Panc1 (cell line): ENCODE data around the gene CDYL2. TPM values are rescaled to one million over a fixed set of nuclear protein-coding genes. Genes with fewer than 3 reads are reported as not detected.

ENCODE experiments used
- ATAC-seq: fragments of 200-7000 bp; cut with Tn5 transposase; 2 replicates; pipeline ENCODE4 v1.9.1; 2020; ENCODE audit warnings: mild to moderate bottlenecking, moderate library complexity
- BruUV-seq: library from RNA; stranded (reverse); fragments of 400-500 nt; replicated peaks from 2 replicates; lab custom pipeline; 2021; lab: Mats Ljungman, UMichigan
- CTCF ChIA-PET: fragments of 300-600 bp; sonication (Branson Sonifier 250); formaldehyde crosslinking; loops from one replicate; lab custom pipeline; 2022; ENCODE audit warnings: antibody characterized with exemption; lab: Charles Lee
- POLR2A ChIA-PET: fragments of 300-600 bp; sonication (Branson Sonifier 250); formaldehyde crosslinking; loops from one replicate; lab custom pipeline; 2022; ENCODE audit warnings: antibody characterized with exemption; lab: Charles Lee
- DNase-seq: peaks from one replicate; pipeline ENCODE4 v3.0.0-alpha.2; 2010; ENCODE audit warnings: low read depth, low spot score
- H3K27ac ChIP-seq: 2 replicates; pipeline ENCODE4 v1.5.1; 2011; ENCODE audit warnings: mild to moderate bottlenecking, low read length, inconsistent platforms
- H3K27me3 ChIP-seq: fragments of 200-500 bp; sonication (Bioruptor generic); 2 replicates; pipeline ENCODE4 v1.6.0; 2014; ENCODE audit warnings: low read length, inconsistent platforms; ENCODE audit not compliant: control insufficient read depth, insufficient read depth
- H3K36me3 ChIP-seq: fragments of 200-500 bp; sonication (Bioruptor generic); 2 replicates; pipeline ENCODE4 v1.5.1; 2014; ENCODE audit warnings: inconsistent platforms, mild to moderate bottlenecking, low read length, moderate library complexity; ENCODE audit not compliant: control insufficient read depth, insufficient read depth
- H3K4me1 ChIP-seq: 2 replicates; pipeline ENCODE4 v1.5.1; 2011; ENCODE audit warnings: inconsistent platforms, mild to moderate bottlenecking, low read length, moderate library complexity; ENCODE audit not compliant: control insufficient read depth, insufficient read depth
- H3K4me3 ChIP-seq, 2 experiments: 2 replicates each; pipeline ENCODE4 v1.5.1; 2011 to 2012; ENCODE audit warnings: low read depth in 2 of 2, low read length in 2 of 2, mild to moderate bottlenecking in 2 of 2, inconsistent platforms in 1 of 2, moderate library complexity in 1 of 2
- H3K9me3 ChIP-seq: fragments of 200-500 bp; sonication (Bioruptor generic); 2 replicates; pipeline ENCODE4 v1.5.1; 2014; ENCODE audit warnings: low read depth, mild to moderate bottlenecking, inconsistent platforms, low read length, moderate library complexity; ENCODE audit not compliant: control insufficient read depth, insufficient read depth
- POLR2AphosphoS5 ChIP-seq: IDR thresholded peaks from 2 replicates; pipeline ENCODE4 v1.6.1; 2012; ENCODE audit warnings: mild to moderate bottlenecking, low read depth, low read length, moderate library complexity
- SIN3A ChIP-seq: IDR thresholded peaks from 2 replicates; pipeline ENCODE4 v1.6.1; 2012; ENCODE audit warnings: low read depth, mild to moderate bottlenecking, low read length, moderate library complexity, borderline replicate concordance; ENCODE audit not compliant: insufficient read depth
- TCF7L2 ChIP-seq: IDR thresholded peaks from 2 replicates; pipeline ENCODE4 v1.6.1; 2011; ENCODE audit warnings: mild to moderate bottlenecking, low read depth, low read length, inconsistent platforms
- in situ Hi-C: cut with HindIII; loops from 2 replicates; pipeline ENCODE4 v1.10.0; 2016; ENCODE audit warnings: low sequenced_read_pairs, low pct_unique_long_range_greater_than_20kb
- intact Hi-C: fragments of 100-400 bp; cut with micrococcal nuclease; formaldehyde crosslinking; loops from one replicate; pipeline ENCODE4 v1.10.0; 2022; ENCODE audit not compliant: unreplicated experiment
- total RNA-seq: library from RNA; stranded (reverse); gene quantifications from one replicate; pipeline ENCODE4 v1.2.1, GENCODE V29; 2021; ENCODE audit not compliant: unreplicated experiment
- TF ChIP-seq, protein P1 (sequence below), 2 experiments: IDR thresholded peaks; 2 replicates each; pipeline ENCODE4 v1.6.1; 2011 to 2012; ENCODE audit warnings: low read depth in 2 of 2, control low read depth in 1 of 2, low read length in 1 of 2, mild to moderate bottlenecking in 1 of 2, moderate library complexity in 1 of 2; ENCODE audit not compliant: insufficient read depth in 1 of 2
- TF ChIP-seq, protein P2 (sequence below): fragments of 450-650 bp; IDR thresholded peaks from 2 replicates; pipeline ENCODE4 v1.5.1; 2017; ENCODE audit warnings: mild to moderate bottlenecking

CDYL2 gene
- total RNA-seq, 1 experiment from 2014 or later: 6.1 TPM

DNA sequence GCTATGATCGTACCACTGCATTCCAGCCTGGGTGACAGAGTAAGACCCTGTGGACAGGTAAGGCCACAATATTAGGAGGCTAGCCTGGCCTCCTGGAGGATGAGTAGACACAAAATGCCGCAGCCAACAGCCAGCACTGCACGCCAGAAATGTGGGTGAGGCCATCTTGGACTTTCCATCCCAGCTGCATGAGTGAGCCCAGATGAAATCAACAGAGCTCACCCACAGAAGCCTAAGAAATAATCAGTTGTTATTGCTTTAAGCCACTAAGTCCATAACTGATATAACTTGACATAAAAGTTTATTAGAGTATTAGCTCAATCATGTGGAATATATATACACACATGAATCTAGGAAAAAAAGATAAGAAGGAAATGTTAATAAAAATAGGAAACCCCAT, 101.7 kb downstream of the CDYL2 start:
- no TSS peak for BruUV-seq
- ATAC-seq (no peak), DNase-seq (no peak)
- intact Hi-C loops (no loop called here), in situ Hi-C loops (no loop called here)
- Histone ChIP-seq H3K27me3 (no peaks in the 10 kb centered on the region), H3K4me3 (no peak overlapping the region), H3K9me3 (no peaks in the 10 kb centered on the region), H3K36me3 (no peaks in the 10 kb centered on the region), H3K4me1 (no peaks in the 10 kb centered on the region), H3K27ac (no peak overlapping the region)
- CTCF ChIA-PET: no interaction called here
- POLR2A ChIA-PET: no interaction called here
- TF ChIP-seq SIN3A (no peak), POLR2AphosphoS5 (no peak), TCF7L2 (no peak)
- TF ChIP-seq, protein P1, sequence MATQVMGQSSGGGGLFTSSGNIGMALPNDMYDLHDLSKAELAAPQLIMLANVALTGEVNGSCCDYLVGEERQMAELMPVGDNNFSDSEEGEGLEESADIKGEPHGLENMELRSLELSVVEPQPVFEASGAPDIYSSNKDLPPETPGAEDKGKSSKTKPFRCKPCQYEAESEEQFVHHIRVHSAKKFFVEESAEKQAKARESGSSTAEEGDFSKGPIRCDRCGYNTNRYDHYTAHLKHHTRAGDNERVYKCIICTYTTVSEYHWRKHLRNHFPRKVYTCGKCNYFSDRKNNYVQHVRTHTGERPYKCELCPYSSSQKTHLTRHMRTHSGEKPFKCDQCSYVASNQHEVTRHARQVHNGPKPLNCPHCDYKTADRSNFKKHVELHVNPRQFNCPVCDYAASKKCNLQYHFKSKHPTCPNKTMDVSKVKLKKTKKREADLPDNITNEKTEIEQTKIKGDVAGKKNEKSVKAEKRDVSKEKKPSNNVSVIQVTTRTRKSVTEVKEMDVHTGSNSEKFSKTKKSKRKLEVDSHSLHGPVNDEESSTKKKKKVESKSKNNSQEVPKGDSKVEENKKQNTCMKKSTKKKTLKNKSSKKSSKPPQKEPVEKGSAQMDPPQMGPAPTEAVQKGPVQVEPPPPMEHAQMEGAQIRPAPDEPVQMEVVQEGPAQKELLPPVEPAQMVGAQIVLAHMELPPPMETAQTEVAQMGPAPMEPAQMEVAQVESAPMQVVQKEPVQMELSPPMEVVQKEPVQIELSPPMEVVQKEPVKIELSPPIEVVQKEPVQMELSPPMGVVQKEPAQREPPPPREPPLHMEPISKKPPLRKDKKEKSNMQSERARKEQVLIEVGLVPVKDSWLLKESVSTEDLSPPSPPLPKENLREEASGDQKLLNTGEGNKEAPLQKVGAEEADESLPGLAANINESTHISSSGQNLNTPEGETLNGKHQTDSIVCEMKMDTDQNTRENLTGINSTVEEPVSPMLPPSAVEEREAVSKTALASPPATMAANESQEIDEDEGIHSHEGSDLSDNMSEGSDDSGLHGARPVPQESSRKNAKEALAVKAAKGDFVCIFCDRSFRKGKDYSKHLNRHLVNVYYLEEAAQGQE (IDR thresholded peaks at IDR 0.05; ENCODE audit: insufficient read depth in 1 of 2, low read depth in 2 of 2, low read length in 1 of 2): no peak
- TF ChIP-seq, protein P2, sequence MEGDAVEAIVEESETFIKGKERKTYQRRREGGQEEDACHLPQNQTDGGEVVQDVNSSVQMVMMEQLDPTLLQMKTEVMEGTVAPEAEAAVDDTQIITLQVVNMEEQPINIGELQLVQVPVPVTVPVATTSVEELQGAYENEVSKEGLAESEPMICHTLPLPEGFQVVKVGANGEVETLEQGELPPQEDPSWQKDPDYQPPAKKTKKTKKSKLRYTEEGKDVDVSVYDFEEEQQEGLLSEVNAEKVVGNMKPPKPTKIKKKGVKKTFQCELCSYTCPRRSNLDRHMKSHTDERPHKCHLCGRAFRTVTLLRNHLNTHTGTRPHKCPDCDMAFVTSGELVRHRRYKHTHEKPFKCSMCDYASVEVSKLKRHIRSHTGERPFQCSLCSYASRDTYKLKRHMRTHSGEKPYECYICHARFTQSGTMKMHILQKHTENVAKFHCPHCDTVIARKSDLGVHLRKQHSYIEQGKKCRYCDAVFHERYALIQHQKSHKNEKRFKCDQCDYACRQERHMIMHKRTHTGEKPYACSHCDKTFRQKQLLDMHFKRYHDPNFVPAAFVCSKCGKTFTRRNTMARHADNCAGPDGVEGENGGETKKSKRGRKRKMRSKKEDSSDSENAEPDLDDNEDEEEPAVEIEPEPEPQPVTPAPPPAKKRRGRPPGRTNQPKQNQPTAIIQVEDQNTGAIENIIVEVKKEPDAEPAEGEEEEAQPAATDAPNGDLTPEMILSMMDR: no peak

DNA sequence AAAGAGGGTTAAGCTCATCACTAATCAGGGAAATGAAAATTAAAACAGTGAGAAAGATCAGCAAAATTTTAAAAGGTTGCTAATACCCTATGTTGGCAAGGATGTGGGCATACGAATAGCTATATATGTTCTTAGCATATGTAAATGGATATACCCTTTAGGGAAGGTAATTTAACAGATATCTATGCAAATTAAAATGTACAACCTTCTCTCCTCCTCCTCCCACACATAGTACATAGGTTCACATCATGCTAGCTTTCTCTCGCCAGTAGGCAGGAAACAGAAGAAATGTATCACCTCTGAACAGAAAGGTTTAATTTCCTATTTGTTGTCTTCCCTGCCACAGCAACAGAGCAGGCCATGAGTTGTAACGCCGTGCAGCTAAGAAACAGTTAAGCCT, 103.8 kb downstream of the CDYL2 start:
- CTCF ChIA-PET: no interaction called here
- Histone ChIP-seq H3K27me3 (no peaks in the 10 kb centered on the region), H3K4me1 (no peaks in the 10 kb centered on the region), H3K9me3 (no peaks in the 10 kb centered on the region), H3K36me3 (no peaks in the 10 kb centered on the region), H3K4me3 (no peak overlapping the region), H3K27ac (no peak overlapping the region)
- POLR2A ChIA-PET: no interaction called here
- DNase-seq: no peak
- BruUV-seq: no TSS peak
- in situ Hi-C loops (no loop called here), intact Hi-C loops (no loop called here)
- ATAC-seq: no peak
- TF ChIP-seq SIN3A: no peak
- TF ChIP-seq TCF7L2: no peak
- TF ChIP-seq, protein P2: no peak
- TF ChIP-seq POLR2AphosphoS5: no peak
- TF ChIP-seq, protein P1 (IDR thresholded peaks at IDR 0.05; ENCODE audit: insufficient read depth in 1 of 2, low read depth in 2 of 2, low read length in 1 of 2): no peak
